ENCODE measurements around the gene TRIM69.
"Not testable (repeated sequence)": the region's sequence is repeated elsewhere in the genome, so short reads cannot be mapped to it uniquely, and the experiment has no call there.

Gene TRIM69

GRCh38 chr15:44753345-44753744 lies 17.0 kb downstream of the TRIM69 start:
- DNase-seq, result no peak

- no peak for DNase-seq
Measured at GRCh38 chr15:44763187-44763586, 26.9 kb downstream of the TRIM69 start.

- DNase-seq, result no peak
Measured at GRCh38 chr15:44763848-44764247, 27.5 kb downstream of the TRIM69 start.

- no peak for DNase-seq
Measured at GRCh38 chr15:44765036-44765435, 28.7 kb downstream of the TRIM69 start.

- DNase-seq, result no peak
Measured at GRCh38 chr15:44769521-44769920, 33.2 kb downstream of the TRIM69 start.

GRCh38 chr15:44770715-44771114 lies 34.4 kb downstream of the TRIM69 start:
- not testable (repeated sequence) for DNase-seq

GRCh38 chr15:44775953-44776352 lies 39.6 kb downstream of the TRIM69 start:
- DNase-seq, result no peak

- DNase-seq, result no peak
Measured at GRCh38 chr15:44779761-44780160, 43.4 kb downstream of the TRIM69 start.

GRCh38 chr15:44780608-44781007 lies 44.3 kb downstream of the TRIM69 start:
- no peak for DNase-seq

GRCh38 chr15:44781128-44781810 lies 44.9 kb downstream of the TRIM69 start:
- DNase-seq, result no peak

- DNase-seq, result no peak
Measured at GRCh38 chr15:44782516-44782915, 46.2 kb downstream of the TRIM69 start.

GRCh38 chr15:44784918-44785274 lies 48.6 kb downstream of the TRIM69 start:
- not testable (repeated sequence) for DNase-seq

GRCh38 chr15:44788748-44789147 lies 52.4 kb downstream of the TRIM69 start:
- DNase-seq, result peak; percentile 28 to 37

- DNase-seq, result no peak
Measured at GRCh38 chr15:44790215-44790614, 53.9 kb downstream of the TRIM69 start.

- no peak for DNase-seq
Measured at GRCh38 chr15:44790656-44791055, 54.3 kb downstream of the TRIM69 start.

GRCh38 chr15:44792715-44793114 lies 56.4 kb downstream of the TRIM69 start:
- no peak for DNase-seq

GRCh38 chr15:44794072-44794471 lies 57.7 kb downstream of the TRIM69 start:
- DNase-seq, result no peak

- no peak for DNase-seq
Measured at GRCh38 chr15:44796508-44796907, 60.2 kb downstream of the TRIM69 start.

- no peak for DNase-seq
Measured at GRCh38 chr15:44798826-44799225, 62.5 kb downstream of the TRIM69 start.

GRCh38 chr15:44801364-44801763 lies 65.0 kb downstream of the TRIM69 start:
- DNase-seq, result no peak

- DNase-seq, result no peak
Measured at GRCh38 chr15:44801797-44802196, 65.5 kb downstream of the TRIM69 start.

- DNase-seq, result no peak
Measured at GRCh38 chr15:44802336-44802735, 66.0 kb downstream of the TRIM69 start.

- DNase-seq, result no peak
Measured at GRCh38 chr15:44804298-44805046, 68.1 kb downstream of the TRIM69 start.

- no peak for DNase-seq
Measured at GRCh38 chr15:44808557-44808956, 72.2 kb downstream of the TRIM69 start.

GRCh38 chr15:44810237-44810636 lies 73.9 kb downstream of the TRIM69 start:
- DNase-seq, result no peak

Data from stimulated activated CD4-positive, alpha-beta T cell treated with anti-CD3 and anti-CD28 coated beads, Interleukin-2, amount 100 ng/mL, for 48 hours (primary cell).